HG03097 (cell line): ENCODE data around the gene NSA2.
"Not testable (repeated sequence)": the region's sequence is repeated elsewhere in the genome, so short reads cannot be mapped to it uniquely, and the experiment has no call there.

ENCODE experiments used
- ATAC-seq: cut with Tn5 transposase; IDR thresholded peaks from one replicate; pipeline ENCODE4 v1.9.1; 2021; ENCODE audit not compliant: unreplicated experiment, low FRiP score

Gene NSA2

GRCh38 chr5:74766849-74767578 is at the start of gene NSA2, which contains the start of gene GFM2:
TSS of gene NSA2 (plus strand) at chr5:74767249. CDS start at chr5:74767361, 112 bp downstream.
TSS of gene GFM2 (minus strand) at chr5:74767117. CDS start at chr5:74763742, 3,375 bp downstream.
- ATAC-seq: peak; percentile 88

GRCh38 chr5:74717596-74717995 is 49.5 kb upstream of the NSA2 start:
- no peak for ATAC-seq

GRCh38 chr5:74722271-74722670 is 44.8 kb upstream of the NSA2 start:
- ATAC-seq: no peak

GRCh38 chr5:74725331-74725730 is 41.7 kb upstream of the NSA2 start:
- no peak for ATAC-seq

GRCh38 chr5:74736759-74737158 is 30.3 kb upstream of the NSA2 start:
- no peak for ATAC-seq

GRCh38 chr5:74738406-74738805 is 28.6 kb upstream of the NSA2 start:
- no peak for ATAC-seq

- ATAC-seq: not testable (repeated sequence)
Observed at GRCh38 chr5:74748742-74749141, 18.3 kb upstream of the NSA2 start.

GRCh38 chr5:74761241-74761640 is 5.8 kb upstream of the NSA2 start:
- ATAC-seq: no peak

GRCh38 chr5:74762599-74762998 is 4.5 kb upstream of the NSA2 start:
- no peak for ATAC-seq

- ATAC-seq: no peak
Observed at GRCh38 chr5:74763504-74763903, 3.5 kb upstream of the NSA2 start.

- ATAC-seq: no peak
Observed at GRCh38 chr5:74765201-74765600, 1.8 kb upstream of the NSA2 start.

GRCh38 chr5:74765929-74766328 is 1.1 kb upstream of the NSA2 start:
- ATAC-seq: no peak

GRCh38 chr5:74766418-74766848 is 616 bp upstream of the NSA2 start:
- peak; percentile 38 for ATAC-seq

- peak; percentile 21 for ATAC-seq
Observed at GRCh38 chr5:74767579-74767913, 497 bp downstream of the NSA2 start.

GRCh38 chr5:74772359-74772758 is 5.3 kb downstream of the NSA2 start:
- ATAC-seq: no peak

- ATAC-seq: no peak
Observed at GRCh38 chr5:74778609-74779008, 11.6 kb downstream of the NSA2 start.

GRCh38 chr5:74786851-74787250 is 19.8 kb downstream of the NSA2 start:
- ATAC-seq: no peak

- no peak for ATAC-seq
Observed at GRCh38 chr5:74787424-74787823, 20.4 kb downstream of the NSA2 start.

- not testable (repeated sequence) for ATAC-seq
Observed at GRCh38 chr5:74791669-74792068, 24.6 kb downstream of the NSA2 start.

GRCh38 chr5:74798977-74799911 is 32.2 kb downstream of the NSA2 start:
- no peak for ATAC-seq

- no peak for ATAC-seq
Observed at GRCh38 chr5:74801197-74801596, 34.1 kb downstream of the NSA2 start.

- ATAC-seq: no peak
Observed at GRCh38 chr5:74801941-74802340, 34.9 kb downstream of the NSA2 start.
